ENCODE results near the gene VWA8. TPM values are rescaled to one million over a fixed set of nuclear protein-coding genes. Genes with fewer than 3 reads are reported as not detected.

VWA8 gene
- total RNA-seq, 1 experiment from 2014 or later: 22.6 TPM

DNA sequence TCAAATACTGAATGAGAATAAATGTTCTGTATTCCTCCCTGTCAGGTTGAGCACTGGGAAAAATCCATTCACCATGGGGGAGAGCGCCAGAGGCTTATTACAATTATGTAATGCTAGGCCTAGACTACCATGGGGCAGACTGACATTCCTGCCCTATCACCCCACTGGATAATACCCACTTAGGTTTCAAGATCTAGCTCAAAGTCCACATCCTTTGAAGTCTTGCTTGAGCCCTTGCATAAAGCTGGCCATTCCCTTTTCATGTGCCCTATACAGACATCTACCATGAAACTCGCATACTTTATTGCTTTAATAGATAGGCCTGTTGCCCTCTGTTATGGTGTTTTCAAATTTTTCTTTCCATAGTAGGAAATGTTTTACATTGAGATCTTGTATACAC, 354.3 kb downstream of the VWA8 start:
- CTCF ChIA-PET: no interaction called here
- Histone ChIP-seq H3K9ac (ENCODE audit: low read length) (no peak overlapping the region), H3K27me3 (ENCODE audit: insufficient read depth, low read length) (no peaks in the 10 kb centered on the region), H3K4me2 (ENCODE audit: low read length) (no peak overlapping the region), H3K4me3 (replicated peaks in 1 of 2; ENCODE audit: low read depth in 1 of 2, low read length in 2 of 2) (no peak overlapping the region), H2AFZ (ENCODE audit: low read depth, low read length, poor library complexity, severe bottlenecking) (no peak overlapping the region), H3K9me3 (ENCODE audit: control insufficient read depth in 1 of 2, insufficient read depth in 1 of 2, low read depth in 1 of 2, low read length in 2 of 2) (no peaks in the 10 kb centered on the region), H3K9me2 (ENCODE audit: insufficient read depth) (no peaks in the 10 kb centered on the region), H4K20me1 (ENCODE audit: insufficient read depth) (no peaks in the 10 kb centered on the region), H3K79me2 (ENCODE audit: insufficient read depth, low read length) (no peaks in the 10 kb centered on the region), H3K36me3 (ENCODE audit: control insufficient read depth in 1 of 2, insufficient read depth in 2 of 2, low read length in 2 of 2) (no peaks in the 10 kb centered on the region; a peak in 1 of 4 replicates), H3K27ac (ENCODE audit: low read depth, low read length) (no peak overlapping the region), H3K4me1 (ENCODE audit: control insufficient read depth in 1 of 2, insufficient read depth in 2 of 2, low read length in 2 of 2) (peaks cover 7 to 18% of the 10 kb centered on the region in 2 experiments; a peak in 3 of 4 replicates)
- RAD21 ChIA-PET (ENCODE audit: low non-redundant PET in 1 of 2, low total read pairs in 2 of 2, uncharacterized antibody in 2 of 2, unreplicated experiment in 2 of 2): no interaction called here
- TF ChIP-seq ZFX (IDR thresholded peaks at IDR 0.05) (no peak), EZH2phosphoT487 (IDR thresholded peaks at IDR 0.05; ENCODE audit: borderline replicate concordance) (no peak), FOSL1 (IDR thresholded peaks at IDR 0.05; ENCODE audit: low read depth) (no peak), ZNF274 (IDR thresholded peaks at IDR 0.05; ENCODE audit: low read depth, low read length) (no peak), SP1 (IDR thresholded peaks at IDR 0.05; ENCODE audit: low read depth) (no peak), SIN3A (IDR thresholded peaks at IDR 0.05; ENCODE audit: low read depth) (no peak), POLR2A (IDR thresholded peaks at IDR 0.05; ENCODE audit: borderline replicate concordance, extremely low read depth, insufficient read depth, insufficient read length) (no peak), CEBPB (IDR thresholded peaks at IDR 0.05; ENCODE audit: low read depth) (no peak), RAD21 (IDR thresholded peaks at IDR 0.05; ENCODE audit: low read depth) (no peak), JUND (IDR thresholded peaks at IDR 0.05) (no peak), CBX3 (IDR thresholded peaks at IDR 0.05; ENCODE audit: low read depth) (no peak), YY1 (IDR thresholded peaks at IDR 0.05; ENCODE audit: extremely low read depth, insufficient replicate concordance, low read depth, low read length) (no peak), SRF (IDR thresholded peaks at IDR 0.05; ENCODE audit: low read depth) (no peak), EGR1 (IDR thresholded peaks at IDR 0.05; ENCODE audit: low read depth) (no peak)
- TF ChIP-seq, protein P1, sequence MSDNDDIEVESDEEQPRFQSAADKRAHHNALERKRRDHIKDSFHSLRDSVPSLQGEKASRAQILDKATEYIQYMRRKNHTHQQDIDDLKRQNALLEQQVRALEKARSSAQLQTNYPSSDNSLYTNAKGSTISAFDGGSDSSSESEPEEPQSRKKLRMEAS (IDR thresholded peaks at IDR 0.05): no peak
- TF ChIP-seq, protein P2, sequence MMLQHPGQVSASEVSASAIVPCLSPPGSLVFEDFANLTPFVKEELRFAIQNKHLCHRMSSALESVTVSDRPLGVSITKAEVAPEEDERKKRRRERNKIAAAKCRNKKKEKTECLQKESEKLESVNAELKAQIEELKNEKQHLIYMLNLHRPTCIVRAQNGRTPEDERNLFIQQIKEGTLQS (IDR thresholded peaks at IDR 0.05): no peak
- TF ChIP-seq, protein P3, sequence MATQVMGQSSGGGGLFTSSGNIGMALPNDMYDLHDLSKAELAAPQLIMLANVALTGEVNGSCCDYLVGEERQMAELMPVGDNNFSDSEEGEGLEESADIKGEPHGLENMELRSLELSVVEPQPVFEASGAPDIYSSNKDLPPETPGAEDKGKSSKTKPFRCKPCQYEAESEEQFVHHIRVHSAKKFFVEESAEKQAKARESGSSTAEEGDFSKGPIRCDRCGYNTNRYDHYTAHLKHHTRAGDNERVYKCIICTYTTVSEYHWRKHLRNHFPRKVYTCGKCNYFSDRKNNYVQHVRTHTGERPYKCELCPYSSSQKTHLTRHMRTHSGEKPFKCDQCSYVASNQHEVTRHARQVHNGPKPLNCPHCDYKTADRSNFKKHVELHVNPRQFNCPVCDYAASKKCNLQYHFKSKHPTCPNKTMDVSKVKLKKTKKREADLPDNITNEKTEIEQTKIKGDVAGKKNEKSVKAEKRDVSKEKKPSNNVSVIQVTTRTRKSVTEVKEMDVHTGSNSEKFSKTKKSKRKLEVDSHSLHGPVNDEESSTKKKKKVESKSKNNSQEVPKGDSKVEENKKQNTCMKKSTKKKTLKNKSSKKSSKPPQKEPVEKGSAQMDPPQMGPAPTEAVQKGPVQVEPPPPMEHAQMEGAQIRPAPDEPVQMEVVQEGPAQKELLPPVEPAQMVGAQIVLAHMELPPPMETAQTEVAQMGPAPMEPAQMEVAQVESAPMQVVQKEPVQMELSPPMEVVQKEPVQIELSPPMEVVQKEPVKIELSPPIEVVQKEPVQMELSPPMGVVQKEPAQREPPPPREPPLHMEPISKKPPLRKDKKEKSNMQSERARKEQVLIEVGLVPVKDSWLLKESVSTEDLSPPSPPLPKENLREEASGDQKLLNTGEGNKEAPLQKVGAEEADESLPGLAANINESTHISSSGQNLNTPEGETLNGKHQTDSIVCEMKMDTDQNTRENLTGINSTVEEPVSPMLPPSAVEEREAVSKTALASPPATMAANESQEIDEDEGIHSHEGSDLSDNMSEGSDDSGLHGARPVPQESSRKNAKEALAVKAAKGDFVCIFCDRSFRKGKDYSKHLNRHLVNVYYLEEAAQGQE (IDR thresholded peaks at IDR 0.05; ENCODE audit: low read depth): no peak
- TF ChIP-seq, protein P4, sequence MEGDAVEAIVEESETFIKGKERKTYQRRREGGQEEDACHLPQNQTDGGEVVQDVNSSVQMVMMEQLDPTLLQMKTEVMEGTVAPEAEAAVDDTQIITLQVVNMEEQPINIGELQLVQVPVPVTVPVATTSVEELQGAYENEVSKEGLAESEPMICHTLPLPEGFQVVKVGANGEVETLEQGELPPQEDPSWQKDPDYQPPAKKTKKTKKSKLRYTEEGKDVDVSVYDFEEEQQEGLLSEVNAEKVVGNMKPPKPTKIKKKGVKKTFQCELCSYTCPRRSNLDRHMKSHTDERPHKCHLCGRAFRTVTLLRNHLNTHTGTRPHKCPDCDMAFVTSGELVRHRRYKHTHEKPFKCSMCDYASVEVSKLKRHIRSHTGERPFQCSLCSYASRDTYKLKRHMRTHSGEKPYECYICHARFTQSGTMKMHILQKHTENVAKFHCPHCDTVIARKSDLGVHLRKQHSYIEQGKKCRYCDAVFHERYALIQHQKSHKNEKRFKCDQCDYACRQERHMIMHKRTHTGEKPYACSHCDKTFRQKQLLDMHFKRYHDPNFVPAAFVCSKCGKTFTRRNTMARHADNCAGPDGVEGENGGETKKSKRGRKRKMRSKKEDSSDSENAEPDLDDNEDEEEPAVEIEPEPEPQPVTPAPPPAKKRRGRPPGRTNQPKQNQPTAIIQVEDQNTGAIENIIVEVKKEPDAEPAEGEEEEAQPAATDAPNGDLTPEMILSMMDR (IDR thresholded peaks at IDR 0.05 in 2 of 3, conservative IDR thresholded peaks at IDR 0.05 in 1 of 3; ENCODE audit: borderline replicate concordance in 1 of 3, insufficient read depth in 1 of 3, low read depth in 2 of 3, low read length in 2 of 3): no peak
- intact Hi-C loops (cut with micrococcal nuclease): no loop called here
- POLR2A ChIA-PET: no interaction called here
- DNase-seq (ENCODE audit: low read depth, low spot score): no peak
- no peak for ATAC-seq
- BruUV-seq (replicated peaks): no TSS peak

All from HCT116 (cell line).